Measurements from ENCODE around the gene LRRC36. TPM values are rescaled to one million over a fixed set of nuclear protein-coding genes. Genes with fewer than 3 reads are reported as not detected.
A peak's percentile ranks its signal among the peaks of the same experiment; 100 is the strongest.

The LRRC36 gene
- total RNA-seq, 1 experiment from 2014 or later, result not detected

DNA sequence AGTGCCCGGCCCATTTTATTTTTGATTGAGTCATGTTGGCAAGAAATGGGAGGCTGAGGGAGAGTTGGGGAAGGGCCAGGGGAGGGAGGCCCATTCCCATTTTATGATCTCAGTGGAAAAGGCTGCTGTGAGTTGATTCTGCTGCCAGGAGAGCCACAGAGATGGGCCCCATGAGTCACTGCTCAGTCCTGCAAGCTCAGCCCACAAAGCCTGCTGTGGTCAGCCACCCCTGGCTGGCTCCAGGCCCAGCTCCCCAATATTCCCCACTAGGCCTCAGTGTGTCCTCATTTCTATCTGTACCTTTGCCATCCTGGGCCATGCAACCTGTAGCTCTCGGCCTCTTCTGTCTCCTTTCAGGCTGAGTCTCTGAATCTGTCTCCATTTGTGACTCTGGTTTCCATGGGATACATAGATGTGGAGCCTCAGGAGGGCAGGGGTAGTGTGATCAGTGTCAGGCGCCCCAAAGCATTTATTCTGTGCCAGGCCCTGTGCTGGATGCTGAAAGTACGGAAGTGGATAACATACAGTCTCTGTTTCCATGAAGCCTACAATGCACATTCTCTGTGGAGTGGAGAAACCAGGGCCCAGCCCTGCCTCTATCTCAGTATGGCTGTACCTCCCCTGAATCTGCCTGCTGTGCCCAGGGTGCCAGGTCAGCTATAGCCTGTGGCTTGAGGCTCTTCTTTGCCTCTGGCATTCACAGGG lies 49.2 kb upstream of the LRRC36 start:
- RAD21 ChIA-PET (ENCODE audit: low non-redundant PET in 1 of 2, low total read pairs in 2 of 2, uncharacterized antibody in 2 of 2, unreplicated experiment in 2 of 2), result interaction anchor here (0.7 to 1.3 kb wide), 4 partner anchors 9 to 31 kb away, joined by 3 to 4 read pairs (median 4); partner anchors contain the start of gene FHOD1 (in 1 of the 2)
- Histone ChIP-seq H3K4me1 (ENCODE audit: control insufficient read depth in 1 of 2, insufficient read depth in 2 of 2, low read length in 2 of 2) (peaks cover 28 to 39% of the 10 kb centered on the region in 2 experiments), H3K27me3 (ENCODE audit: insufficient read depth, low read length) (no peaks in the 10 kb centered on the region), H3K4me2 (ENCODE audit: low read length) (peak overlapping the region; percentile 96), H3K9me3 (ENCODE audit: control insufficient read depth in 1 of 2, insufficient read depth in 1 of 2, low read depth in 1 of 2, low read length in 2 of 2) (no peaks in the 10 kb centered on the region), H3K9me2 (ENCODE audit: insufficient read depth) (no peaks in the 10 kb centered on the region), H2AFZ (ENCODE audit: low read depth, low read length, poor library complexity, severe bottlenecking) (no peak overlapping the region), H3K79me2 (ENCODE audit: insufficient read depth, low read length) (peaks cover 31% of the 10 kb centered on the region), H3K27ac (ENCODE audit: low read depth, low read length) (peak overlapping the region; percentile 91), H3K9ac (ENCODE audit: low read length) (peak overlapping the region; percentile 88), H4K20me1 (ENCODE audit: insufficient read depth) (no peaks in the 10 kb centered on the region), H3K36me3 (ENCODE audit: control insufficient read depth in 1 of 2, insufficient read depth in 2 of 2, low read length in 2 of 2) (peaks cover 6 to 17% of the 10 kb centered on the region in 2 experiments; a peak in 2 of 4 replicates), H3K4me3 (replicated peaks in 1 of 2; ENCODE audit: low read depth in 1 of 2, low read length in 2 of 2) (peak overlapping the region; percentile 86 to 87)
- no peak for TF ChIP-seq SP1 (IDR thresholded peaks at IDR 0.05; ENCODE audit: low read depth)
- TF ChIP-seq ZNF274 (IDR thresholded peaks at IDR 0.05; ENCODE audit: low read depth, low read length), result no peak
- TF ChIP-seq FOSL1 (IDR thresholded peaks at IDR 0.05; ENCODE audit: low read depth), result no peak
- TF ChIP-seq YY1 (IDR thresholded peaks at IDR 0.05; ENCODE audit: extremely low read depth, insufficient replicate concordance, low read depth, low read length), result peak; percentile 54
- TF ChIP-seq EZH2phosphoT487 (IDR thresholded peaks at IDR 0.05; ENCODE audit: borderline replicate concordance), result no peak
- peak; percentile 73 for TF ChIP-seq POLR2AphosphoS5 (IDR thresholded peaks at IDR 0.05; ENCODE audit: low read depth, low read length)
- TF ChIP-seq SRF (IDR thresholded peaks at IDR 0.05; ENCODE audit: low read depth), result no peak
- TF ChIP-seq, protein P1, sequence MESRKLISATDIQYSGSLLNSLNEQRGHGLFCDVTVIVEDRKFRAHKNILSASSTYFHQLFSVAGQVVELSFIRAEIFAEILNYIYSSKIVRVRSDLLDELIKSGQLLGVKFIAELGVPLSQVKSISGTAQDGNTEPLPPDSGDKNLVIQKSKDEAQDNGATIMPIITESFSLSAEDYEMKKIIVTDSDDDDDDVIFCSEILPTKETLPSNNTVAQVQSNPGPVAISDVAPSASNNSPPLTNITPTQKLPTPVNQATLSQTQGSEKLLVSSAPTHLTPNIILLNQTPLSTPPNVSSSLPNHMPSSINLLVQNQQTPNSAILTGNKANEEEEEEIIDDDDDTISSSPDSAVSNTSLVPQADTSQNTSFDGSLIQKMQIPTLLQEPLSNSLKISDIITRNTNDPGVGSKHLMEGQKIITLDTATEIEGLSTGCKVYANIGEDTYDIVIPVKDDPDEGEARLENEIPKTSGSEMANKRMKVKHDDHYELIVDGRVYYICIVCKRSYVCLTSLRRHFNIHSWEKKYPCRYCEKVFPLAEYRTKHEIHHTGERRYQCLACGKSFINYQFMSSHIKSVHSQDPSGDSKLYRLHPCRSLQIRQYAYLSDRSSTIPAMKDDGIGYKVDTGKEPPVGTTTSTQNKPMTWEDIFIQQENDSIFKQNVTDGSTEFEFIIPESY (IDR thresholded peaks at IDR 0.05; ENCODE audit: extremely low read depth, insufficient replicate concordance, low read length), result peak; percentile 41
- POLR2A ChIA-PET, result interaction anchor here (0.6 to 2.7 kb wide), 4 partner anchors 8 to 109 kb away, joined by 3 to 8 read pairs (median 5); partner anchors contain the start of gene FHOD1
- intact Hi-C loops (cut with micrococcal nuclease), result loop anchor here (2.0 to 5.0 kb wide), 2 partner anchors 31 to 60 kb away; partner anchors contain the start of gene FHOD1
- CTCF ChIA-PET, result interaction anchor here (0.7 to 3.2 kb wide), 4 partner anchors 17 to 926 kb away, joined by 3 to 22 read pairs (median 3); partner anchors contain the start of gene ELMO3
- ATAC-seq, result peak; percentile 57
- BruUV-seq (replicated peaks), result TSS peak; percentile 46
- DNase-seq (ENCODE audit: low read depth, low spot score), result peak; percentile 84
